ENCODE data around the gene URI1. TPM values are rescaled to one million over a fixed set of nuclear protein-coding genes. Genes with fewer than 3 reads are reported as not detected.

The URI1 gene
- total and polyA plus RNA-seq, 2 donors (not counting 1 experiment from before 2014, with no cell fraction given) = 21.3 to 54.2 TPM

GRCh38 chr19:29945017-29945416, 3.0 kb downstream of the URI1 start:
- Mint-ChIP-seq H3K4me1 (peaks cover 50% of the 10 kb centered on the region), H3K27me3 (no peaks in the 10 kb centered on the region), H3K9me3 (ENCODE audit: insufficient read depth) (no peaks in the 10 kb centered on the region), H3K27ac (no peak overlapping the region), H3K4me3 (no peak overlapping the region)
- H3K27me3 ChIP-seq (replicated peaks in 1 of 4; ENCODE audit: control extremely low read depth in 1 of 4, control insufficient read depth in 3 of 4, insufficient read depth in 4 of 4, low read length in 3 of 4) = no peaks in the 10 kb centered on the region
- no CpG with 5 or more reads among the region's 1 CpG for WGBS (ENCODE audit: insufficient coverage)
- CTCF ChIA-PET = interaction anchor here (1.0 to 2.1 kb wide), 2 partner anchors 87 to 228 kb away, joined by 3 to 6 read pairs; no protein-coding TSS in a partner anchor
- peaks cover 24 to 30% of the 10 kb centered on the region in 2 donors for H3K4me1 ChIP-seq (ENCODE audit: control insufficient read depth in 2 of 2, insufficient read depth in 2 of 2, low read length in 2 of 2)
- peaks cover 37% of the 10 kb centered on the region for H4K20me1 ChIP-seq (ENCODE audit: control insufficient read depth, insufficient read depth, low read length, poor library complexity, severe bottlenecking)
- no peak for TF ChIP-seq EZH2 (IDR thresholded peaks at IDR 0.05; ENCODE audit: borderline replicate concordance, insufficient read depth, low read depth, low read length, poor library complexity, severe bottlenecking)
- no peak for TF ChIP-seq CTCF (IDR thresholded peaks at IDR 0.05)
- DNase-seq (no peak), ATAC-seq (ENCODE audit: low read depth) (no peak)
- H2AFZ ChIP-seq (ENCODE audit: insufficient read depth, low read depth, low read length, poor library complexity, severe bottlenecking) = no peak overlapping the region
- no peak overlapping the region for H3K4me3 ChIP-seq (ENCODE audit: control extremely low read depth in 1 of 5, extremely low read depth in 1 of 5, insufficient read depth in 1 of 5, low read depth in 2 of 5, low read length in 4 of 5)
- intact Hi-C loops (cut with micrococcal nuclease) = no loop called here
- no peak overlapping the region for H3K4me2 ChIP-seq (replicated peaks; ENCODE audit: low read depth, low read length, poor library complexity, severe bottlenecking)
- H3K36me3 ChIP-seq (replicated peaks in 1 of 2; ENCODE audit: control extremely low read depth in 1 of 2, control insufficient read depth in 1 of 2, extremely low read depth in 1 of 2, insufficient read depth in 2 of 2, low read length in 1 of 2) = peaks cover 0 to 1% of the 10 kb centered on the region in 2 experiments
- peaks cover 75% of the 10 kb centered on the region for H3K79me2 ChIP-seq (ENCODE audit: control insufficient read depth, insufficient read depth, low read length)
- no peak overlapping the region for H3K9ac ChIP-seq (ENCODE audit: low read length)
- POLR2A ChIA-PET = no interaction called here
- H3K27ac ChIP-seq (ENCODE audit: low read length in 2 of 2) = peak overlapping the region in 1 of 2 donors; percentile 35
- H3K9me3 ChIP-seq (ENCODE audit: control extremely low read depth in 1 of 3, control insufficient read depth in 2 of 3, insufficient read depth in 1 of 3, low read length in 2 of 3) = peaks cover 0 to 3% (median 0%) of the 10 kb centered on the region in 3 donors

GRCh38 chr19:29945433-29945832, 3.4 kb downstream of the URI1 start:
- ChIA-PET CTCF (interaction anchor here (0.6 to 2.1 kb wide), 3 partner anchors 49 to 229 kb away, joined by 3 to 6 read pairs (median 4); no protein-coding TSS in a partner anchor), POLR2A (no interaction called here)
- Histone ChIP-seq H3K79me2 (ENCODE audit: control insufficient read depth, insufficient read depth, low read length) (peaks cover 75% of the 10 kb centered on the region), H3K4me3 (ENCODE audit: control extremely low read depth in 1 of 5, extremely low read depth in 1 of 5, insufficient read depth in 1 of 5, low read depth in 2 of 5, low read length in 4 of 5) (no peak overlapping the region), H3K9ac (ENCODE audit: low read length) (no peak overlapping the region), H3K9me3 (ENCODE audit: control extremely low read depth in 1 of 3, control insufficient read depth in 2 of 3, insufficient read depth in 1 of 3, low read length in 2 of 3) (peaks cover 0 to 3% (median 0%) of the 10 kb centered on the region in 3 donors), H4K20me1 (ENCODE audit: control insufficient read depth, insufficient read depth, low read length, poor library complexity, severe bottlenecking) (peaks cover 37% of the 10 kb centered on the region), H2AFZ (ENCODE audit: insufficient read depth, low read depth, low read length, poor library complexity, severe bottlenecking) (no peak overlapping the region), H3K27me3 (replicated peaks in 1 of 4; ENCODE audit: control extremely low read depth in 1 of 4, control insufficient read depth in 3 of 4, insufficient read depth in 4 of 4, low read length in 3 of 4) (no peaks in the 10 kb centered on the region), H3K4me2 (replicated peaks; ENCODE audit: low read depth, low read length, poor library complexity, severe bottlenecking) (no peak overlapping the region), H3K27ac (ENCODE audit: low read length in 2 of 2) (no peak overlapping the region), H3K36me3 (replicated peaks in 1 of 2; ENCODE audit: control extremely low read depth in 1 of 2, control insufficient read depth in 1 of 2, extremely low read depth in 1 of 2, insufficient read depth in 2 of 2, low read length in 1 of 2) (peaks cover 0 to 1% of the 10 kb centered on the region in 2 experiments), H3K4me1 (ENCODE audit: control insufficient read depth in 2 of 2, insufficient read depth in 2 of 2, low read length in 2 of 2) (peaks cover 24 to 30% of the 10 kb centered on the region in 2 donors)
- TF ChIP-seq CTCF (IDR thresholded peaks at IDR 0.05) (no peak), EZH2 (IDR thresholded peaks at IDR 0.05; ENCODE audit: borderline replicate concordance, insufficient read depth, low read depth, low read length, poor library complexity, severe bottlenecking) (no peak)
- Mint-ChIP-seq H3K27ac (no peak overlapping the region), H3K27me3 (no peaks in the 10 kb centered on the region), H3K9me3 (ENCODE audit: insufficient read depth) (no peaks in the 10 kb centered on the region), H3K4me3 (no peak overlapping the region), H3K4me1 (peaks cover 50% of the 10 kb centered on the region)
- WGBS (ENCODE audit: insufficient coverage) = no CpG with 5 or more reads among the region's 4 CpGs
- intact Hi-C loops (cut with micrococcal nuclease) = no loop called here
- no peak for DNase-seq
- no peak for ATAC-seq (ENCODE audit: low read depth)
